ENCODE data around the gene FAM53B. TPM values are rescaled to one million over a fixed set of nuclear protein-coding genes. Genes with fewer than 3 reads are reported as not detected.

Gene FAM53B
- polyA plus RNA-seq, 1 of the 3 experiments (the other 2 are of a cell fraction): 5.6 TPM

GRCh38 chr10:124713679-124714255 lies 30.4 kb downstream of the FAM53B start (continued):
- TF ChIP-seq USF2 (IDR thresholded peaks at IDR 0.05; ENCODE audit: borderline replicate concordance, low read depth, low read length) (no peak), TAF1 (IDR thresholded peaks at IDR 0.05; ENCODE audit: borderline replicate concordance, low read depth, low read length) (no peak)

DNA sequence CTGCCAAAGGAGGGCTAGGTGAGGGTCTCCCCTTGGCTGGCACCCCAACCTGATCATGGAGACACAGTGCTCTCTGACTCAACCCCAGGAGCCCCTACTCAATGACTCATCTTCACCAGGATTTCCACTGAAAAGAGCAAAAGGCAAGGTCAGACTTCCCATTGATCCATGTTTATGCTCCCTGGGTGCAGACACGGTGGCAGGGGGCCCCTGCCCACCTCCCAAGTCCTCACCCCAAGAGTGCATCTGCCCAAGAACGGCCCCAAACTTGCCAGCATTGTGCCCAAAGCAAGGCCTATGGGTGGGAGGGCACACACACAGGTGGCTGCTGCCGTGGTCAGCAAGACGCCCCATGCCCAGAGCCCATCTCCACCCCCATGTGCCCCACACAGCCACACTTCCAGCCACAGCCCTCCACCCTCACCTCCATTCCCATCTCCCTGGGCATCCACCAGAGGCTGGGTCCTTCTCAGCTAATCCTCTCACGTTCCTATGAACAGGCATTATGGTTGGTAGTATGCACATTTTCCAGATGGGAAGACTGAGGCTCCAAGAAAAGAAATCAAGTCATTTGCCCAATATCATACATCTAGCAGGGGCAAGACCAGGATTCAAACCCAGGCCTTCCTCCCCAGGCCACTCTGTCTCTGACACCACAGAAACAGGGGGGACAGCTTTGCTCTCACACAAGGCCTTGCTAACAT lies 31.3 kb downstream of the FAM53B start:
- no peak overlapping the region for H3K4me3 ChIP-seq (ENCODE audit: low read depth in 2 of 2, low read length in 1 of 2)
- peaks cover 5% of the 10 kb centered on the region; the same call in 1 of the 2 replicates for H4K20me1 ChIP-seq (ENCODE audit: insufficient read depth)
- no peaks in the 10 kb centered on the region for H3K27me3 ChIP-seq (ENCODE audit: insufficient read depth)
- DNase-seq: no peak
- no peaks in the 10 kb centered on the region for H3K36me3 ChIP-seq (replicated peaks in 1 of 2; ENCODE audit: control insufficient read depth in 1 of 2, insufficient read depth in 2 of 2, low read length in 1 of 2)
- CTCF ChIA-PET: interaction anchor here (1.1 to 1.3 kb wide), 2 partner anchors 10 to 64 kb away, joined by 4 to 5 read pairs; no protein-coding TSS in a partner anchor
- no peaks in the 10 kb centered on the region for H3K9me2 ChIP-seq
- no peaks in the 10 kb centered on the region; the same call in none of the 2 replicates for H3K79me2 ChIP-seq (ENCODE audit: insufficient read depth)
- peaks cover 0 to 26% of the 10 kb centered on the region in 2 experiments; a peak in 3 of 4 replicates for H3K4me1 ChIP-seq (ENCODE audit: control insufficient read depth in 1 of 2, insufficient read depth in 2 of 2, low read depth in 1 of 2, low read length in 1 of 2)
- H3K4me2 ChIP-seq: no peak overlapping the region
- TF ChIP-seq NRF1 (IDR thresholded peaks at IDR 0.05; ENCODE audit: low read depth, low read length) (no peak), FOXJ3 (CRISPR knock-in tag; IDR thresholded peaks at IDR 0.05) (no peak), ZBTB33 (IDR thresholded peaks at IDR 0.05; ENCODE audit: borderline replicate concordance, low read depth) (no peak), EP300 (IDR thresholded peaks at IDR 0.05; ENCODE audit: borderline replicate concordance in 1 of 2, low read depth in 1 of 2, low read length in 1 of 2) (no peak), ELF1 (IDR thresholded peaks at IDR 0.05) (no peak)
- H3K27ac ChIP-seq (ENCODE audit: low read depth in 2 of 2, low read length in 1 of 2): no peak overlapping the region
- no peak overlapping the region for H3K9ac ChIP-seq
- WGBS (ENCODE audit: low lambda C conversion rate): 77% methylated on average over 4 of the region's 5 CpGs
- no peaks in the 10 kb centered on the region for H3K9me3 ChIP-seq
- POLR2A ChIA-PET: no interaction called here
- no peak overlapping the region for H2AFZ ChIP-seq (ENCODE audit: low read depth)
- no peaks in the 10 kb centered on the region for H3F3A ChIP-seq (replicated peaks; ENCODE audit: insufficient read depth)

GRCh38 chr10:124711145-124711544 lies 33.0 kb downstream of the FAM53B start:
- ChIA-PET CTCF (no interaction called here), POLR2A (no interaction called here)
- H3K36me3 ChIP-seq (replicated peaks in 1 of 2; ENCODE audit: control insufficient read depth in 1 of 2, insufficient read depth in 2 of 2, low read length in 1 of 2): peaks cover 0 to 5% of the 10 kb centered on the region in 2 experiments
- no peak for DNase-seq
- no peaks in the 10 kb centered on the region for H3K9me3 ChIP-seq
- H3K9ac ChIP-seq: no peak overlapping the region
- H3K79me2 ChIP-seq (ENCODE audit: insufficient read depth): no peaks in the 10 kb centered on the region; the same call in none of the 2 replicates
- no peak overlapping the region for H3K4me2 ChIP-seq
- H3K27me3 ChIP-seq (ENCODE audit: insufficient read depth): no peaks in the 10 kb centered on the region
- H3K4me1 ChIP-seq (ENCODE audit: control insufficient read depth in 1 of 2, insufficient read depth in 2 of 2, low read depth in 1 of 2, low read length in 1 of 2): peaks cover 0 to 41% of the 10 kb centered on the region in 2 experiments; a peak in 3 of 4 replicates
- H3K27ac ChIP-seq (ENCODE audit: low read depth in 2 of 2, low read length in 1 of 2): no peak overlapping the region
- H3K4me3 ChIP-seq (ENCODE audit: low read depth in 2 of 2, low read length in 1 of 2): no peak overlapping the region
- 87% methylated on average over 7 of the region's 7 CpGs for WGBS (ENCODE audit: low lambda C conversion rate)
- no peaks in the 10 kb centered on the region for H3F3A ChIP-seq (replicated peaks; ENCODE audit: insufficient read depth)
- no peaks in the 10 kb centered on the region for H3K9me2 ChIP-seq
- H2AFZ ChIP-seq (ENCODE audit: low read depth): no peak overlapping the region
- H4K20me1 ChIP-seq (ENCODE audit: insufficient read depth): peaks cover 3% of the 10 kb centered on the region; the same call in 1 of the 2 replicates
- TF ChIP-seq, protein P1, sequence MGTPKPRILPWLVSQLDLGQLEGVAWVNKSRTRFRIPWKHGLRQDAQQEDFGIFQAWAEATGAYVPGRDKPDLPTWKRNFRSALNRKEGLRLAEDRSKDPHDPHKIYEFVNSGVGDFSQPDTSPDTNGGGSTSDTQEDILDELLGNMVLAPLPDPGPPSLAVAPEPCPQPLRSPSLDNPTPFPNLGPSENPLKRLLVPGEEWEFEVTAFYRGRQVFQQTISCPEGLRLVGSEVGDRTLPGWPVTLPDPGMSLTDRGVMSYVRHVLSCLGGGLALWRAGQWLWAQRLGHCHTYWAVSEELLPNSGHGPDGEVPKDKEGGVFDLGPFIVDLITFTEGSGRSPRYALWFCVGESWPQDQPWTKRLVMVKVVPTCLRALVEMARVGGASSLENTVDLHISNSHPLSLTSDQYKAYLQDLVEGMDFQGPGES (IDR thresholded peaks at IDR 0.05; ENCODE audit: low read depth, low read length): no peak
- TF ChIP-seq SMC3 (IDR thresholded peaks at IDR 0.05; ENCODE audit: low read depth, low read length) (no peak), RCOR1 (IDR thresholded peaks at IDR 0.05; ENCODE audit: low read length) (no peak), RAD21 (IDR thresholded peaks at IDR 0.05; ENCODE audit: low read length) (no peak), JUND (IDR thresholded peaks at IDR 0.05) (no peak)
- TF ChIP-seq, protein P2, sequence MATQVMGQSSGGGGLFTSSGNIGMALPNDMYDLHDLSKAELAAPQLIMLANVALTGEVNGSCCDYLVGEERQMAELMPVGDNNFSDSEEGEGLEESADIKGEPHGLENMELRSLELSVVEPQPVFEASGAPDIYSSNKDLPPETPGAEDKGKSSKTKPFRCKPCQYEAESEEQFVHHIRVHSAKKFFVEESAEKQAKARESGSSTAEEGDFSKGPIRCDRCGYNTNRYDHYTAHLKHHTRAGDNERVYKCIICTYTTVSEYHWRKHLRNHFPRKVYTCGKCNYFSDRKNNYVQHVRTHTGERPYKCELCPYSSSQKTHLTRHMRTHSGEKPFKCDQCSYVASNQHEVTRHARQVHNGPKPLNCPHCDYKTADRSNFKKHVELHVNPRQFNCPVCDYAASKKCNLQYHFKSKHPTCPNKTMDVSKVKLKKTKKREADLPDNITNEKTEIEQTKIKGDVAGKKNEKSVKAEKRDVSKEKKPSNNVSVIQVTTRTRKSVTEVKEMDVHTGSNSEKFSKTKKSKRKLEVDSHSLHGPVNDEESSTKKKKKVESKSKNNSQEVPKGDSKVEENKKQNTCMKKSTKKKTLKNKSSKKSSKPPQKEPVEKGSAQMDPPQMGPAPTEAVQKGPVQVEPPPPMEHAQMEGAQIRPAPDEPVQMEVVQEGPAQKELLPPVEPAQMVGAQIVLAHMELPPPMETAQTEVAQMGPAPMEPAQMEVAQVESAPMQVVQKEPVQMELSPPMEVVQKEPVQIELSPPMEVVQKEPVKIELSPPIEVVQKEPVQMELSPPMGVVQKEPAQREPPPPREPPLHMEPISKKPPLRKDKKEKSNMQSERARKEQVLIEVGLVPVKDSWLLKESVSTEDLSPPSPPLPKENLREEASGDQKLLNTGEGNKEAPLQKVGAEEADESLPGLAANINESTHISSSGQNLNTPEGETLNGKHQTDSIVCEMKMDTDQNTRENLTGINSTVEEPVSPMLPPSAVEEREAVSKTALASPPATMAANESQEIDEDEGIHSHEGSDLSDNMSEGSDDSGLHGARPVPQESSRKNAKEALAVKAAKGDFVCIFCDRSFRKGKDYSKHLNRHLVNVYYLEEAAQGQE (IDR thresholded peaks at IDR 0.05; ENCODE audit: low read depth, low read length): no peak
- TF ChIP-seq, protein P3, sequence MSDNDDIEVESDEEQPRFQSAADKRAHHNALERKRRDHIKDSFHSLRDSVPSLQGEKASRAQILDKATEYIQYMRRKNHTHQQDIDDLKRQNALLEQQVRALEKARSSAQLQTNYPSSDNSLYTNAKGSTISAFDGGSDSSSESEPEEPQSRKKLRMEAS (IDR thresholded peaks at IDR 0.05; ENCODE audit: low read depth): no peak
- TF ChIP-seq, protein P4, sequence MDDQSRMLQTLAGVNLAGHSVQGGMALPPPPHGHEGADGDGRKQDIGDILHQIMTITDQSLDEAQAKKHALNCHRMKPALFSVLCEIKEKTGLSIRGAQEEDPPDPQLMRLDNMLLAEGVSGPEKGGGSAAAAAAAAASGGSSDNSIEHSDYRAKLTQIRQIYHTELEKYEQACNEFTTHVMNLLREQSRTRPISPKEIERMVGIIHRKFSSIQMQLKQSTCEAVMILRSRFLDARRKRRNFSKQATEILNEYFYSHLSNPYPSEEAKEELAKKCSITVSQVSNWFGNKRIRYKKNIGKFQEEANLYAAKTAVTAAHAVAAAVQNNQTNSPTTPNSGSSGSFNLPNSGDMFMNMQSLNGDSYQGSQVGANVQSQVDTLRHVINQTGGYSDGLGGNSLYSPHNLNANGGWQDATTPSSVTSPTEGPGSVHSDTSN (IDR thresholded peaks at IDR 0.05): no peak
